Measurements from ENCODE around the gene LYST.
"Not testable (repeated sequence)": the region's sequence is repeated elsewhere in the genome, so short reads cannot be mapped to it uniquely, and the experiment has no call there.

DNA sequence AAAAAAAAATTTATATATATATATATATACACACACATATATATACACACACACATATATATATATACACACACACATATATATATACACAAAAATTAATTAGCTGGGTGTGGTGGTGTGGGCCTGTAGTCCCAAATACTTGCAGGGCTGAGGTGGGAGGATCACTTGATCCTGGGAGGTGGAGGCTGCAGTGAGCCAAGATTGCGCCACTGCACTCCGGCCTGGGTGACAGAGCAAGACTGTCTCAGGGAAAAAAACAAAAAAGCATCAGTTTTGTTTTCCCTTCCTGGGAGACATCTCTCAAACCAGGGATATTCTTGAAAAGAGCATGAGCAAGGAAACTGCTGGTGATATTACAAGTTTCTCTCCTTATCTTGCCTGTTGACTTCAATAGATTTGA lies 247.6 kb downstream of the LYST start:
- TF ChIP-seq, protein P1, sequence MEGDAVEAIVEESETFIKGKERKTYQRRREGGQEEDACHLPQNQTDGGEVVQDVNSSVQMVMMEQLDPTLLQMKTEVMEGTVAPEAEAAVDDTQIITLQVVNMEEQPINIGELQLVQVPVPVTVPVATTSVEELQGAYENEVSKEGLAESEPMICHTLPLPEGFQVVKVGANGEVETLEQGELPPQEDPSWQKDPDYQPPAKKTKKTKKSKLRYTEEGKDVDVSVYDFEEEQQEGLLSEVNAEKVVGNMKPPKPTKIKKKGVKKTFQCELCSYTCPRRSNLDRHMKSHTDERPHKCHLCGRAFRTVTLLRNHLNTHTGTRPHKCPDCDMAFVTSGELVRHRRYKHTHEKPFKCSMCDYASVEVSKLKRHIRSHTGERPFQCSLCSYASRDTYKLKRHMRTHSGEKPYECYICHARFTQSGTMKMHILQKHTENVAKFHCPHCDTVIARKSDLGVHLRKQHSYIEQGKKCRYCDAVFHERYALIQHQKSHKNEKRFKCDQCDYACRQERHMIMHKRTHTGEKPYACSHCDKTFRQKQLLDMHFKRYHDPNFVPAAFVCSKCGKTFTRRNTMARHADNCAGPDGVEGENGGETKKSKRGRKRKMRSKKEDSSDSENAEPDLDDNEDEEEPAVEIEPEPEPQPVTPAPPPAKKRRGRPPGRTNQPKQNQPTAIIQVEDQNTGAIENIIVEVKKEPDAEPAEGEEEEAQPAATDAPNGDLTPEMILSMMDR (IDR thresholded peaks at IDR 0.05): not testable (repeated sequence)
- TF ChIP-seq POLR2A (IDR thresholded peaks at IDR 0.05; ENCODE audit: low read depth): not testable (repeated sequence)
